T-helper 1 cell treated with Interleukin-12 subunit alpha and Interleukin-12 subunit beta and Interleukin-4 antibody, amounts not matched to agents 30 μg/mL and 1 μg/mL, for 36 hours (primary cell): Measurements from ENCODE around the gene RASGRP3.

Experiments used
- H3K27ac Mint-ChIP-seq: one replicate; pipeline ENCODE4 v1.8.0; 2021; ENCODE audit warnings: mild to moderate bottlenecking, mixed read lengths
- H3K27me3 Mint-ChIP-seq: one replicate; pipeline ENCODE4 v1.8.0; 2021; ENCODE audit warnings: low read depth, mixed read lengths
- H3K36me3 Mint-ChIP-seq: one replicate; pipeline ENCODE4 v1.8.0; 2021; ENCODE audit warnings: low read depth, mixed read lengths
- H3K4me1 Mint-ChIP-seq: one replicate; pipeline ENCODE4 v1.8.0; 2021; ENCODE audit warnings: low read depth, mixed read lengths
- H3K4me3 Mint-ChIP-seq: one replicate; pipeline ENCODE4 v1.8.0; 2021; ENCODE audit warnings: mild to moderate bottlenecking, moderate library complexity, mixed read lengths
- H3K9me3 Mint-ChIP-seq: one replicate; pipeline ENCODE4 v1.8.0; 2021; ENCODE audit warnings: mixed read lengths

Gene RASGRP3

GRCh38 chr2:33494877-33495641 is 18.6 kb downstream of the RASGRP3 start:
- Mint-ChIP-seq H3K27ac (no peak overlapping the region), H3K4me3 (no peak overlapping the region), H3K9me3 (no peaks in the 10 kb centered on the region), H3K27me3 (peaks cover 3% of the 10 kb centered on the region), H3K4me1 (peaks cover 49% of the 10 kb centered on the region), H3K36me3 (peaks cover 3% of the 10 kb centered on the region)

- Mint-ChIP-seq H3K9me3 (no peaks in the 10 kb centered on the region), H3K36me3 (peaks cover 4% of the 10 kb centered on the region), H3K27ac (no peak overlapping the region), H3K4me3 (no peak overlapping the region), H3K4me1 (peaks cover 50% of the 10 kb centered on the region), H3K27me3 (peaks cover 3% of the 10 kb centered on the region)
These were observed 19.2 kb downstream of the RASGRP3 start for GRCh38 chr2:33495683-33496082.

DNA sequence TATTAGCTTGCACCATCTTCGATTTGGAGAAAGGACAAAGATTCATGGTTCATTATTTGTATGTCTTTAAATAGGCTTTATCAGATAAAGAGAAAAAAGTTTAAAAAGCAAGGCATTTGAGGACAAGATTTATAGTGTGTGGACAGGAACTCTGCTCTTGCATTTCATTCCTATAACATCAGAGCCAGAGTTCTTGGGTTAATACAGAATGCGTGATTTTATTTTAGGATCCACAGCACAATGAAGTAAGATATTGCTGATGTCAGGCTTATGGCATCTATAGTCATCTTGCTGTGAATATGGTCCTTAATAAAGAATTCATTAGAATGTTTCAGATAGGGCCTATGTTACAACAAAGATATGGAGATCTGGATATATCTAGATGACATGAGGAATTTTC is 19.7 kb downstream of the RASGRP3 start:
- Mint-ChIP-seq H3K27ac (peak overlapping the region; percentile 22), H3K9me3 (no peaks in the 10 kb centered on the region), H3K27me3 (peaks cover 3% of the 10 kb centered on the region), H3K36me3 (peaks cover 4% of the 10 kb centered on the region), H3K4me1 (peaks cover 50% of the 10 kb centered on the region), H3K4me3 (no peak overlapping the region)

GRCh38 chr2:33496726-33497125 is 20.3 kb downstream of the RASGRP3 start:
- Mint-ChIP-seq H3K4me3 (no peak overlapping the region), H3K9me3 (no peaks in the 10 kb centered on the region), H3K27me3 (peaks cover 3% of the 10 kb centered on the region), H3K36me3 (peaks cover 4% of the 10 kb centered on the region), H3K27ac (peak overlapping the region; percentile 22), H3K4me1 (peaks cover 50% of the 10 kb centered on the region)

- Mint-ChIP-seq H3K27me3 (peaks cover 3% of the 10 kb centered on the region), H3K36me3 (peaks cover 3% of the 10 kb centered on the region), H3K27ac (peak overlapping the region; percentile 37), H3K4me1 (peaks cover 53% of the 10 kb centered on the region), H3K9me3 (no peaks in the 10 kb centered on the region), H3K4me3 (no peak overlapping the region)
These were observed 20.8 kb downstream of the RASGRP3 start for GRCh38 chr2:33497221-33497650.

DNA sequence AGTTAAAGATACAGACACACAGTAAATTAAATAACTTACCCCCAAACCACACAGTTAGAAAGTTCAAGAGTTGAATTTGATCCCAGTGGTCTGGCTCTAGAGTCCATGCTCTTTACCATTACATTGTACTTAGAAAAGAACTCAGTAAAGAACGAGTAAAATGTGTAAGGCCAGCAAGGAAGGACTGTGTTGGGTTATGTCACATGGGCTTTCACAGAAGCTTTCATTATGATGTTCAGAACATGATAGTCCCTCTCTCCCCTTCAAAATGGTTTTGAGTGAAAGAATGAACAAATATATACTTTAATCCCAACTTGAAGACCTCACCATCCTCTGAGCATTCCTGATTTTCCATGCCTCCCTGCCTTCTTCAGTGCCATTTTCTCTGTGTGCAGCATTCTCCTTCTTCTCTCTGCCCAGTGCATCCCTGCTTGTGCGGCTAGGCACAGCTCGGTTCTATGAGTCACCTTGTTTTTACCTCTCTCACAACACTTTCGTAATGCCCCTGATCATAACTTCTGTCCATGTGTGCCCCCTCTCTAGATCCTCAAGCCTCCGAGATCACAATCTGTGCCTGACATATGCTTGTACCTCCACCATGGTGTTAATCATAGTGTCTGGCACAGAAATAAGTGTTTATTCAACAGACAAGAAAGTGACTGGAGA is 22.0 kb downstream of the RASGRP3 start:
- H3K27me3 Mint-ChIP-seq: no peaks in the 10 kb centered on the region
- H3K4me1 Mint-ChIP-seq: peaks cover 44% of the 10 kb centered on the region

DNA sequence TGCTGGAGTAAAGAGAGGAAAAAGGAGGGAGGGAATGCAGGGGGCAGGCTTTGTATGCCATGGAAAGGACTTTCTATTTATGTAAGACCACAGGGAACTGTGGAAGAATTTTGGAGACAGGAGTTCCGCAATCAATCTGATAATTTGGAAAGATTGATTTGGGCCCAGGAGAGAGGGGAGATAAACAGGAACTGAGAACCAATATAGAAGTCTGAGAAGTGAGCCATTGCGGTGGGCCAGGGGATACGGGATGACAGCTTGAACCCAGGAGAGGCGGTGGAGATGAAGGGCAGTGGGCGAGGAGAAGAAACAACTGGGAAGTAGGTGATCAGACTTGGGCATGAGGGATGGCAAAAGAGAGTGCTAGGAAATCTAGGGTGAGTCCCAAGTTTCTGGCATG is 23.7 kb downstream of the RASGRP3 start:
- Mint-ChIP-seq H3K4me1 (peaks cover 34% of the 10 kb centered on the region), H3K36me3 (peaks cover 4% of the 10 kb centered on the region), H3K4me3 (no peak overlapping the region), H3K27ac (peak overlapping the region; percentile 23), H3K27me3 (no peaks in the 10 kb centered on the region), H3K9me3 (peaks cover 4% of the 10 kb centered on the region)

More for the DNA sequence above, 22.0 kb downstream of the RASGRP3 start:
- Mint-ChIP-seq H3K36me3 (peaks cover 3% of the 10 kb centered on the region), H3K9me3 (peaks cover 4% of the 10 kb centered on the region), H3K27ac (no peak overlapping the region), H3K4me3 (peak overlapping the region; percentile 3)

DNA sequence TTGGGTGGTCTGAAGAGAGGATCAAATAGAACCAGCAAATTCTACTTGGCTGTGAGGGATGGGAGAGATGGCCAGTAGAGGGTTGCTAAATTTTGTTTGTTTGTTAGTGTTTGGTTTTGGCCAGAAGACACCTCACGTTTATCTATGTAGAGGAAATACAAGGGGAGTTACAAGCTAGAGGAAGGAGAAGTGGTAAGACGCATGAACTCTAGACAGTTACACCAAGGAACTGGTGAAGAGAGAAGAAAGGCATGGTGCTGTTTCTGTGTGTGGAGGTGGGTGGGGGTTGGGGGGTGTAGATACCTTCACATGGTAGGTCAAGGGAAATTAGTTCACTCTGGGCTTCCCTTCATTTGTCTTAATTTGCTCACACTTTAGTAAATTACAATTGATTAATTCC is 25.6 kb downstream of the RASGRP3 start:
- Mint-ChIP-seq H3K4me3 (no peak overlapping the region), H3K36me3 (peaks cover 4% of the 10 kb centered on the region), H3K27ac (no peak overlapping the region), H3K27me3 (peaks cover 3% of the 10 kb centered on the region), H3K9me3 (peaks cover 4% of the 10 kb centered on the region), H3K4me1 (peaks cover 21% of the 10 kb centered on the region)

DNA sequence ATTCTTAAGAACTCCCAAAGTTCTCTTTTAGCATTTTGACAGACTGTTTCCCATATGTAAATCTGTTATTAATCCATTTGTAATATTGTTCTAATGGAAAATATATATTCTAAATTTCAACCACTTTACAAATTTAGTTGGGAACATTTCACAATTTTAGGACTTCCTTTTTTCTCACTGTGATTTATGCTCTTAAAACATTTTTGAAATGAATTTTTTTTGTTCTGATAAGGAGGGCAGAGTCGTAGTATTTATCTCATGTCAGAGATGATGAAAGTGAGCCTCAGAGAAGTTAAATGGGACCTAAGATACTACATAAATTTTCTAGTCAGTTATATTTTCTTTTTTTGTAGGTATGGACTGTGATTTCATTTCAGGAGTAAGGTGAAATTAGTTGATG is 26.6 kb downstream of the RASGRP3 start:
- peaks cover 4% of the 10 kb centered on the region for H3K9me3 Mint-ChIP-seq
- H3K27ac Mint-ChIP-seq: no peak overlapping the region
- peaks cover 3% of the 10 kb centered on the region for H3K27me3 Mint-ChIP-seq

DNA sequence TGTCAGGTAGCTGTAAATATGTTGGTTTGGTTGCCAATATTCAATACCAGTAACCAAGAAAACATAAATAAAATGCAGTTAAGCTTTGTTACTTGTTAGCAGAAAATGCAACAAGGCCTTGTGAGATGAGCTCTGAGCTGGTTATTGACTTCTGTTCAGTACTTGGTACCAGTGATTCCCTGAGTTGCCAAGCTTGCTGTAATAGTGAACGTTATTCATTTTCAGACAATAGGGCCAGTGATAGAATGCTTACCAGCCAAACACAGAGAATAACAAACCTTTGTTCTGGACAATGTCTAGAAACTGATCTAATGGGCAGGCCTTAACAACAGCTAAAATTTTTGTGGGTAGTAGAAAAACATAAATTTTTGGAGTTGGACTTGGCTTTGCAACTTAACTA is 29.5 kb downstream of the RASGRP3 start:
- peaks cover 3% of the 10 kb centered on the region for H3K4me1 Mint-ChIP-seq
- peaks cover 4% of the 10 kb centered on the region for H3K36me3 Mint-ChIP-seq
- peaks cover 3% of the 10 kb centered on the region for H3K27me3 Mint-ChIP-seq
- H3K9me3 Mint-ChIP-seq: peaks cover 4% of the 10 kb centered on the region
- no peak overlapping the region for H3K27ac Mint-ChIP-seq
- H3K4me3 Mint-ChIP-seq: no peak overlapping the region

More for the DNA sequence above, 26.6 kb downstream of the RASGRP3 start:
- Mint-ChIP-seq H3K4me3 (no peak overlapping the region), H3K4me1 (peaks cover 13% of the 10 kb centered on the region), H3K36me3 (peaks cover 4% of the 10 kb centered on the region)

DNA sequence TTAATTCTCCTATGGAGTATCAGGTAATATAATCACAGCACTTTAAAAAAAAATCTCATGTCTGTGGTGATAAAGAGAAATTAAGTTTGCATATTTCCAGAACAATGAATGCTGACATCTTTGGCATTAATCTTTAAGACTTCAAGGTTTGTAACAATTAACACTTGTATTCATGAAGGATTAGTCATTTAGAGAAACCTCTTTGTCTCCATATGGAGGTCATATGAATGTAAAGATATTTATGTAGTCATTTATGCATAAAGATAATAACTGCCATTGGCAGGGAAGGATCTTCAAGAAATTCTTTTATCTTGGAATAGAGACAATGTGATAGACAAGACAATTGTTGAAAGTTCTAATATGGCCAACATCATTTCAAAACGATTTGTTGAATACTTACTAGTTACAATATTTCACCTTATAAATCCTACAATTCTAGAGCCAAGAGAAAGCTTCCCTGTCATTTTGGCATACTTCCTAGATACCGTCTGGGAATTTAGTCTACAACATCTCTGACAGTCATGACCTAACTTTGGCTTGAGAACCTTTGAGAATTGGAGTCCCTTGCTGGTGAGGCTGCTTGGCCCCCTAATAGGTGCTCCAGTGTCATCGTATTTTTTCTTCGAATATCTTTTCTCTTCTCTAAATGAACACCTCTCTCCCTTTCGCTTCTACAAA is 33.6 kb downstream of the RASGRP3 start:
- no peaks in the 10 kb centered on the region for H3K4me1 Mint-ChIP-seq
- no peak overlapping the region for H3K27ac Mint-ChIP-seq
- no peaks in the 10 kb centered on the region for H3K9me3 Mint-ChIP-seq
- peaks cover 3% of the 10 kb centered on the region for H3K36me3 Mint-ChIP-seq
- peaks cover 3% of the 10 kb centered on the region for H3K27me3 Mint-ChIP-seq
- H3K4me3 Mint-ChIP-seq: no peak overlapping the region

- Mint-ChIP-seq H3K4me3 (no peak overlapping the region), H3K4me1 (no peaks in the 10 kb centered on the region), H3K36me3 (peaks cover 8% of the 10 kb centered on the region), H3K9me3 (no peaks in the 10 kb centered on the region), H3K27me3 (peaks cover 3% of the 10 kb centered on the region), H3K27ac (no peak overlapping the region)
These were observed 34.1 kb downstream of the RASGRP3 start for GRCh38 chr2:33510586-33510968.

DNA sequence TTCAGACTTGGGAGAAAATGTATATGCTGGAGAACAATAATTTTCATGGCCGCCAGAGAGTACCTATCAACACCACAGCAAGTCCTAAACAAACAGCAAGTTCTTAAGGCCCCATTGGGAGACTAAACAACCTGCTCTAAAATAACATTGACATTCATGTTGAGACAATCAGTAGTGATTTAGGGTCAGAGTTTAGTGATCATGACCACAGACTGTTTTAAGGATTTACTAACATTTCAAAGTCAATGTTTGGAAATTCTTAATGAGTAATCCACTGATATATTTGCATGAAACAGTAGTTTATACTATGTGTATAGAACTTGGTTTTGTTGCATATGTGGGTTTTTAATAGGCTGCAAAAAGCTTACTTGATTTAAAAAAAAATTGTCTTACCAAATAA is 34.7 kb downstream of the RASGRP3 start:
- no peak overlapping the region for H3K4me3 Mint-ChIP-seq
- peaks cover 3% of the 10 kb centered on the region for H3K27me3 Mint-ChIP-seq
- no peak overlapping the region for H3K27ac Mint-ChIP-seq
- H3K36me3 Mint-ChIP-seq: peaks cover 8% of the 10 kb centered on the region
- no peaks in the 10 kb centered on the region for H3K4me1 Mint-ChIP-seq
- H3K9me3 Mint-ChIP-seq: no peaks in the 10 kb centered on the region

- no peak overlapping the region for H3K27ac Mint-ChIP-seq
These were observed 35.7 kb downstream of the RASGRP3 start for GRCh38 chr2:33512112-33512511.

DNA sequence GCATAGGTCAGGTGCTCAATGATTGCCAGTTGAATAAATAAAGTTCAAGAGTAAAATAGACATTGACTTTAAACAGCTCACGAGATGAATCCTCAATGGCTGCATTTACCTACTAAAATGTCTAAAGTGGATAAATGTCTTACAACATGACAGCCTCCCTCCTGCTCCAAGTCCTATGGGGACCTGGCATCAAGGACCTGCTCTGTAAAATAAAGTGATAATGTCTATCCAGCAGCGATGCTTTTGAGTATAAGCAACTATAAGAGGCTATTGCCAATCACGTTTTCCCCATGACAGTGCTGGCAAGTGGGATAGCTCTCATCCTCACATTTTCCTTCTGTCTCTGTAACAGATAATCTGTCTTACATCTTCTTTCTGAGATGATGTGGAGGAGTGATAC is 37.0 kb downstream of the RASGRP3 start:
- Mint-ChIP-seq H3K27ac (no peak overlapping the region), H3K36me3 (peaks cover 8% of the 10 kb centered on the region), H3K27me3 (no peaks in the 10 kb centered on the region), H3K4me3 (no peak overlapping the region), H3K9me3 (no peaks in the 10 kb centered on the region), H3K4me1 (no peaks in the 10 kb centered on the region)

More at GRCh38 chr2:33512112-33512511, 35.7 kb downstream of the RASGRP3 start:
- Mint-ChIP-seq H3K9me3 (no peaks in the 10 kb centered on the region), H3K4me1 (no peaks in the 10 kb centered on the region), H3K4me3 (no peak overlapping the region), H3K27me3 (no peaks in the 10 kb centered on the region), H3K36me3 (peaks cover 8% of the 10 kb centered on the region)
